AG08395 (cell line): ENCODE measurements around the gene TMEM131.

Experiments
- DNase-seq: peaks from one replicate; pipeline ENCODE4 v3.0.0; 2012; ENCODE audit warnings: mixed read lengths, low spot score

TMEM131 gene

GRCh38 chr2:97992836-97993825 lies 2.6 kb downstream of the TMEM131 start:
- DNase-seq, result no peak

GRCh38 chr2:97991081-97991856 lies 4.5 kb downstream of the TMEM131 start:
- no peak for DNase-seq

GRCh38 chr2:97988722-97989121 lies 7.0 kb downstream of the TMEM131 start:
- DNase-seq, result no peak

GRCh38 chr2:97985998-97986397 lies 9.8 kb downstream of the TMEM131 start:
- DNase-seq, result no peak

GRCh38 chr2:97983698-97984097 lies 12.1 kb downstream of the TMEM131 start:
- DNase-seq, result no peak

GRCh38 chr2:97983134-97983533 lies 12.6 kb downstream of the TMEM131 start:
- DNase-seq, result no peak

GRCh38 chr2:97982621-97983020 lies 13.1 kb downstream of the TMEM131 start:
- no peak for DNase-seq

GRCh38 chr2:97981961-97982360 lies 13.8 kb downstream of the TMEM131 start:
- no peak for DNase-seq

- no peak for DNase-seq
These were observed 15.8 kb downstream of the TMEM131 start for GRCh38 chr2:97979904-97980303.

- no peak for DNase-seq
These were observed 21.3 kb downstream of the TMEM131 start for GRCh38 chr2:97974471-97974870.

GRCh38 chr2:97970293-97971060 lies 25.3 kb downstream of the TMEM131 start:
- no peak for DNase-seq

- no peak for DNase-seq
These were observed 26.4 kb downstream of the TMEM131 start for GRCh38 chr2:97969081-97970067.

GRCh38 chr2:97967931-97968627 lies 27.7 kb downstream of the TMEM131 start:
- no peak for DNase-seq

- no peak for DNase-seq
These were observed 28.5 kb downstream of the TMEM131 start for GRCh38 chr2:97967216-97967592.

- no peak for DNase-seq
These were observed 29.1 kb downstream of the TMEM131 start for GRCh38 chr2:97966545-97967215.

- DNase-seq, result no peak
These were observed 30.6 kb downstream of the TMEM131 start for GRCh38 chr2:97965116-97965515.

- no peak for DNase-seq
These were observed 31.9 kb downstream of the TMEM131 start for GRCh38 chr2:97963880-97964279.

GRCh38 chr2:97963079-97963406 lies 32.7 kb downstream of the TMEM131 start:
- DNase-seq, result no peak

- no peak for DNase-seq
These were observed 34.2 kb downstream of the TMEM131 start for GRCh38 chr2:97961534-97961933.

GRCh38 chr2:97958184-97958583 lies 37.6 kb downstream of the TMEM131 start:
- DNase-seq, result no peak
